ENCODE data around the gene FBXW8.

Gene FBXW8

DNA sequence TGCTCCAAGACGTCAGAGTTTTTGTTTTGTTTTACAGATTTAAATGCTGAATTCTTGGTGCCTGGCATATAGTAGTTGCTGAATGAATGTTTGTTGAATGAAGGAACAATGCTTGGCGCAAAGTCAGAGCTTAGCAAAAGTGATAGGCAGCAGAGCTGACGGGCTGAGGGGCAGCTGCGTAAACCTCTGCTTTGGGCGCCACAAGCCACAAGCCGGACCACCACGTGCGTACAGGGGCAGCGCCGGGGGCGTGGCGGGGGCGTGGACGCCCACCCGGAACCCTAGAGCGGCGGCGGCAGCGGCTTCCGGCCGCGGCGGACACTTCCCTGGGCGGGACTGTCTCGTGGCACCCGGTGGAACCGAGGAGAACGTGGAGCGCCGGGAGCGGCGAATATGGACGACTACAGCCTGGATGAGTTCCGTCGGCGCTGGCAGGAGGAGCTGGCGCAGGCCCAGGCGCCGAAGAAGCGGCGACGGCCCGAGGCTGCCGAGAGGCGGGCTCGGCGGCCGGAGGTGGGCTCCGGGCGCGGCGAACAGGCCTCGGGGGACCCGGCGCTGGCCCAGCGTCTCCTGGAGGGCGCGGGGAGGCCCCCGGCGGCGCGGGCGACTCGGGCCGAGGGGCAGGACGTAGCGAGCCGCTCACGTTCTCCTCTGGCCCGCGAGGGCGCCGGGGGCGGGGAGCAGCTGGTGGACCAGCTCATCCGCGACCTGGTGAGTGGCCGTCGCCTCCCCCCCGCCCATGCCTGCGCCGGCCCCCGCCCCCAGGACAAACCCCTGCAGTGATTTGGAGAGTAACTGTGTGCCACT lies at the start of gene FBXW8:
FBXW8 (plus strand) TSS at position 306 of the 807 bp plus-strand sequence; CDS start at position 394, 88 bp downstream.
- H3K4me3 Mint-ChIP-seq: peak within 1 kb of the TSS; percentile 91
- peaks cover 40% of the 10 kb centered on the region for H3K4me1 Mint-ChIP-seq (ENCODE audit: low read depth)
- peak within 1 kb of the TSS; percentile 91 for H3K27ac Mint-ChIP-seq
- H3K36me3 Mint-ChIP-seq: peaks cover 2% of the 10 kb centered on the region
- H3K9me3 Mint-ChIP-seq (ENCODE audit: low read depth): no peaks in the 10 kb centered on the region
- H3K27me3 Mint-ChIP-seq: no peaks in the 10 kb centered on the region

DNA sequence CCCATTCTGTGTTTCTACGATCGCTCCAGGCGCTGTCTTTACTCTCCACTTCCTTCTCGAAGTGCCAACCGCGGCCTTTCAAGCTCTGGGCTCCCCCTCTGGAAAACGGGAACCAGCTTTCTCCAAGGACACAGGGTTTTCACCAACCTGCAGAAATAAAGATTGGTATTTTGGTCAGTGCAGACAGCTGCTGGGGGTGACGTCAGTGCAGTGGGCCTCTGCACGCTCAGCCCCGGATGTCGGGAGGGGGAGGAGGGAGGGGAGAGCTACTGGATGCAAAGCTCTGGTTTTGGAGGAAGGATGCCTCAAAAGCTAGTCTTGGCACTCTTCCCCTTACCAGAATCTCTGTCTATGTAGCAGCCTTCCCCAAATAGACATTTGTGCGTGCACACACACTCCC lies 49.4 kb upstream of the FBXW8 start:
- no peaks in the 10 kb centered on the region for H3K36me3 Mint-ChIP-seq
- H3K27ac Mint-ChIP-seq: no peak overlapping the region
- no peaks in the 10 kb centered on the region for H3K9me3 Mint-ChIP-seq (ENCODE audit: low read depth)
- H3K4me3 Mint-ChIP-seq: no peak overlapping the region
- H3K4me1 Mint-ChIP-seq (ENCODE audit: low read depth): peaks cover 6% of the 10 kb centered on the region
- peaks cover 15% of the 10 kb centered on the region for H3K27me3 Mint-ChIP-seq

- Mint-ChIP-seq H3K27ac (no peak overlapping the region), H3K4me3 (no peak overlapping the region), H3K27me3 (peaks cover 13% of the 10 kb centered on the region), H3K4me1 (ENCODE audit: low read depth) (peaks cover 6% of the 10 kb centered on the region), H3K9me3 (ENCODE audit: low read depth) (no peaks in the 10 kb centered on the region), H3K36me3 (no peaks in the 10 kb centered on the region)
Measured at GRCh38 chr12:116862167-116862566, 48.6 kb upstream of the FBXW8 start.

- peaks cover 7% of the 10 kb centered on the region for H3K27me3 Mint-ChIP-seq
- peaks cover 6% of the 10 kb centered on the region for H3K4me1 Mint-ChIP-seq (ENCODE audit: low read depth)
- no peaks in the 10 kb centered on the region for H3K9me3 Mint-ChIP-seq (ENCODE audit: low read depth)
- H3K27ac Mint-ChIP-seq: no peak overlapping the region
- H3K4me3 Mint-ChIP-seq: no peak overlapping the region
- H3K36me3 Mint-ChIP-seq: no peaks in the 10 kb centered on the region
Measured at GRCh38 chr12:116863275-116863767, 47.4 kb upstream of the FBXW8 start.

DNA sequence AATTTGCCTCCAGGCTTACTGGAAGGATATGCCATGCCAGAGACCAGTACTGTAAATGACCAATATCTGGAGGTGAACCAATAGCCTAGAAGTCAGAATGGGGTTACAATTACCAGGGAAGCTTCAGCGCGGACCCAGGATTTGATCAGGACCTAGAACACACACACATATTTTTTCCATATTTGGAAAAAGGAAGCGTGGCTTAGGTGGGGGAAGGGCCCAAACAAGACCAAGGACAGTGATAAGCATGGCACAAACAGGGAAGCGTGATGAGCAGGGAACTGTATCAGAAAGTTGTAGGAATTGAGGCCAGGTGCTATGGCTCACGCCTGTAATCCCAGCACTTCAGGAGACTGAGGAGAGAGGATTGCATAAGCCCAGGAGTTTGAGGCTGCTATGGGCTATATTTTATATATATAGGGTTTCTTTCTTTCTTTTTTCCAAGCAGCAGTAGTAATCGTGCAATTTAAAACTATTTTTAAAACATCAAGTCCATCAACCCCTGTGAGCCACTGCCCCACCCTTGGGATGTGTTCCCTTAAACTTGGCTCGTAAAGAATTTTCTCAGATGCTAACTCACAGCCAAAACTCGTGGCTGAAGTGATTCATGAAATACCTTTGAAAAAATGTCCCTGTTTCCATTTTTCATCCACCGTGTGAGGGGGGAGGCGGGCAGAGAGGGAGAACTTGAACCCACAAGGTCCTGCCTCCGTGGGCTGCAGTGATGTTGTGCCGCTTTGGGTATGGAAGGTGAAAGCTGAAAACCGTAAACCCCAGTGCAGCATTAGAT lies 46.2 kb upstream of the FBXW8 start:
- H3K4me3 Mint-ChIP-seq: no peak overlapping the region
- no peak overlapping the region for H3K27ac Mint-ChIP-seq
- H3K4me1 Mint-ChIP-seq (ENCODE audit: low read depth): peaks cover 5% of the 10 kb centered on the region
- no peaks in the 10 kb centered on the region for H3K36me3 Mint-ChIP-seq
- H3K27me3 Mint-ChIP-seq: peaks cover 7% of the 10 kb centered on the region
- no peaks in the 10 kb centered on the region for H3K9me3 Mint-ChIP-seq (ENCODE audit: low read depth)

- Mint-ChIP-seq H3K27me3 (peaks cover 2% of the 10 kb centered on the region), H3K36me3 (no peaks in the 10 kb centered on the region), H3K9me3 (ENCODE audit: low read depth) (no peaks in the 10 kb centered on the region), H3K4me1 (ENCODE audit: low read depth) (peaks cover under 1% of the 10 kb centered on the region), H3K27ac (no peak overlapping the region), H3K4me3 (no peak overlapping the region)
Measured at GRCh38 chr12:116867523-116867922, 43.2 kb upstream of the FBXW8 start.

DNA sequence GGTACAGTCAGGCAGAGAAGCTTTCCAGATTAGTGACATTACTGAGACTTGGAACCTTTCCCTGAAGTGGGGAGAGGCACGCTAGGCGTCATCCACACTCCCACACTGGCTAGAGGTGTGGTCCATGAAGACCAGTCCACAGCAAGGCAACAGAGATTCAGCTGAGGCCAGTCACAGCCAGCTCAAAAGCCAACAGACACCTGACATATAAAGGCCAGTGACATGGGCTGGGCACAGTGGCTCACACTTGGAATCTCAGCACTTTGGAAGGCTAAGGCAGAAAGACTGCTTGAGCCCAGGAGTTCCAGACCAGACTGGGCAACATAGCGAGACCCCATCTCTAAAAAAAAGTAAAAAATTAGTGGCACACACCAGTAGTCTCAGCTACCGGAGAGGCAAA lies 40.4 kb upstream of the FBXW8 start:
- Mint-ChIP-seq H3K27ac (no peak overlapping the region), H3K9me3 (ENCODE audit: low read depth) (peaks cover 5% of the 10 kb centered on the region), H3K4me3 (no peak overlapping the region), H3K4me1 (ENCODE audit: low read depth) (peaks cover 15% of the 10 kb centered on the region), H3K27me3 (peaks cover 8% of the 10 kb centered on the region), H3K36me3 (peaks cover 5% of the 10 kb centered on the region)

- peaks cover 5% of the 10 kb centered on the region for H3K9me3 Mint-ChIP-seq (ENCODE audit: low read depth)
- H3K27ac Mint-ChIP-seq: no peak overlapping the region
- H3K36me3 Mint-ChIP-seq: peaks cover 5% of the 10 kb centered on the region
- peaks cover 22% of the 10 kb centered on the region for H3K27me3 Mint-ChIP-seq
- peaks cover 26% of the 10 kb centered on the region for H3K4me1 Mint-ChIP-seq (ENCODE audit: low read depth)
- H3K4me3 Mint-ChIP-seq: no peak overlapping the region
Measured at GRCh38 chr12:116874324-116874995, 36.3 kb upstream of the FBXW8 start.

- H3K36me3 Mint-ChIP-seq: peaks cover 5% of the 10 kb centered on the region
- H3K9me3 Mint-ChIP-seq (ENCODE audit: low read depth): peaks cover 5% of the 10 kb centered on the region
- H3K4me3 Mint-ChIP-seq: no peak overlapping the region
- H3K27ac Mint-ChIP-seq: no peak overlapping the region
- peaks cover 33% of the 10 kb centered on the region for H3K27me3 Mint-ChIP-seq
- peaks cover 37% of the 10 kb centered on the region for H3K4me1 Mint-ChIP-seq (ENCODE audit: low read depth)
Measured at GRCh38 chr12:116876151-116876869, 34.4 kb upstream of the FBXW8 start.

- peaks cover 37% of the 10 kb centered on the region for H3K4me1 Mint-ChIP-seq (ENCODE audit: low read depth)
- peak overlapping the region; percentile 91 for H3K4me3 Mint-ChIP-seq
- peaks cover 5% of the 10 kb centered on the region for H3K36me3 Mint-ChIP-seq
- H3K27me3 Mint-ChIP-seq: peaks cover 47% of the 10 kb centered on the region
- H3K9me3 Mint-ChIP-seq (ENCODE audit: low read depth): peaks cover 5% of the 10 kb centered on the region
- no peak overlapping the region for H3K27ac Mint-ChIP-seq
Measured at GRCh38 chr12:116878567-116879508, 31.9 kb upstream of the FBXW8 start.

GRCh38 chr12:116879509-116880212 lies 31.1 kb upstream of the FBXW8 start:
- Mint-ChIP-seq H3K36me3 (peaks cover 2% of the 10 kb centered on the region), H3K27me3 (peaks cover 43% of the 10 kb centered on the region), H3K4me1 (ENCODE audit: low read depth) (peaks cover 29% of the 10 kb centered on the region), H3K4me3 (peak overlapping the region; percentile 91), H3K27ac (no peak overlapping the region), H3K9me3 (ENCODE audit: low read depth) (peaks cover 3% of the 10 kb centered on the region)

DNA sequence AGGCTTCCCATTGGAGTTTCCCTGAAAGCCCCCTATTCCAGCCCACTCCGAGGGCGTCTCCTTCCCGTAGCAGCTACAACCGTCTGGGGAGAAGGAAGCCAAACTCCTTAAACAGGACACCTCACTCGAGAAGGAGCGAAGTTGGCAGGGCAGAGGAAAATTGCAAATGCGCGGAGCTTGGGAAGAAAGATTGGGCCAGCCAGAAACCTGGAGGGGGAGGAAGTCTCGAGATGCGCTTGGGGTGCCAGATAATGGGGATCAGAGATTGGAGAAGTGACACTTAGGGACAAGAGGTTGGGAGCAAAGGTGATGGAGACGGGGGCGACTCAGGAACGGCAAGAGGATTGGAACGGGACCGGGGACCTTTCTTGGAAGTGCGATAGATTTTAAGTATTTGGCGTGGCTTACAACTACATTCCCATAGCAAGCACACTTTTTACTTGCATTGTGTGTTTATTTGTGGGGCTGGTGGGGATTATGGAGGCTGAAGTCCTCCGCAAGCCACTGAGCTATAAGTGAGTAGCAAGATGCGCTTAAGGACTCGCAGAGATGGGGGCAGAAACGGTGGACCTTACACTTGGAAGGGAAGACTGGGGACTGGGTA lies 30.4 kb upstream of the FBXW8 start:
- H3K27me3 Mint-ChIP-seq: peaks cover 41% of the 10 kb centered on the region
- peak overlapping the region; percentile 88 for H3K4me3 Mint-ChIP-seq
- H3K9me3 Mint-ChIP-seq (ENCODE audit: low read depth): no peaks in the 10 kb centered on the region
- no peak overlapping the region for H3K27ac Mint-ChIP-seq
- peaks cover 29% of the 10 kb centered on the region for H3K4me1 Mint-ChIP-seq (ENCODE audit: low read depth)
- no peaks in the 10 kb centered on the region for H3K36me3 Mint-ChIP-seq
